Stimulated activated CD4-positive, alpha-beta T cell treated with anti-CD3 and anti-CD28 coated beads, Interleukin-2, amount 100 ng/mL, for 4 hours (primary cell): ENCODE measurements around the gene MZB1.
"Not testable (repeated sequence)": the region's sequence is repeated elsewhere in the genome, so short reads cannot be mapped to it uniquely, and the experiment has no call there.

Experiments used
- DNase-seq: peaks from one replicate; pipeline ENCODE4 v3.0.0-alpha.2; 2020; ENCODE audit warnings: low read depth

Gene MZB1

GRCh38 chr5:139391570-139392323 is 2.0 kb upstream of the MZB1 start:
- no peak for DNase-seq

DNA sequence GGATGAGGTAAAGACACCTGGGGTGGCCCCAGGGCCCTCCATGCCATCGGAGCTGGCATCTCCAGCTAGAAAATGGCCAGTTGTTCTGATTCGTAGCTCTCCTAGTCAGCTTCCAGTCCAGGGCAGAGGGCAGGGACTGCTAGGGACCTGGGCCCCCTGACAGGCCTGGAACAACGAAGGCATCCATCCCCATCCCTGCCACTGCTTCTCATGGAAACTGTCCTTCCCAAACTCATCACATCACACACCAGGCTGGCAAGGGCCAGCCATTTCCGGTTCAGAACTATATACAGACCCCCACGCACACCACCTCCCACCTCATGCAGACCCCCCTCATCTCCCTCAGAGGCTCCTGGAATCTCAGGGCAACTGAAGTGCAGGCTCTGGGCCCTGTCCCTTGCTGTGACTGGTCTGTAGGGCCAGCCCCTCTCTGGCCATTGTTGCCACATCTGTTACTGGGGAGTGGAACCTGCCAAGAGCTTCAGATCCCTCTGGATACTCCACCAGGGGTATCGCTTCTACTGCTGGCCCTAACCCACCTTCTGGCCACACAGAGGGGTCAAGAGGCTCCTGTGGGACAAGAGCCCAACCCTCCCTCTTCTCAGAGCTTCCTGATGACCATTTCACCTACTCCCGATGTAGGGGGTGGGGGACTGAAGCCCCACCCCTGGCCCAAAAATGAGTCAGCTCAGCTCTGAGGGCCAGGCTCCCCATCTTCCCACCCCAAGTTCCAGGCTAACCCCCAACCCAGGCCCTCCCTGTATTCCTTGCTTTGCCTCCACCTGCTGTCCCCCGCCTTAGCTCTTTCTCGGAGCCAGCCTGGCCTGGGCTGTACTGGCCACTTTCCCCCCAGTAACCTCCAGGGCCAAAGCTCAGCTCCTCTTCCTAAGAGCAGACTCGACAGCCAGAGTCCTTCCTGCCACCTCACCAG is 1.2 kb upstream of the MZB1 start:
- no peak for DNase-seq

- no peak for DNase-seq
Measured at GRCh38 chr5:139388198-139388821, 1.4 kb downstream of the MZB1 start.

- DNase-seq = no peak
Measured at GRCh38 chr5:139387611-139388197, 2.0 kb downstream of the MZB1 start.

- DNase-seq = not testable (repeated sequence)
Measured at GRCh38 chr5:139386956-139387355, 2.8 kb downstream of the MZB1 start.

- no peak for DNase-seq
Measured at GRCh38 chr5:139386050-139386438, 3.7 kb downstream of the MZB1 start.

- no peak for DNase-seq
Measured at GRCh38 chr5:139385061-139386049, 4.4 kb downstream of the MZB1 start.

- DNase-seq = no peak
Measured at GRCh38 chr5:139384591-139385051, 5.1 kb downstream of the MZB1 start.

DNA sequence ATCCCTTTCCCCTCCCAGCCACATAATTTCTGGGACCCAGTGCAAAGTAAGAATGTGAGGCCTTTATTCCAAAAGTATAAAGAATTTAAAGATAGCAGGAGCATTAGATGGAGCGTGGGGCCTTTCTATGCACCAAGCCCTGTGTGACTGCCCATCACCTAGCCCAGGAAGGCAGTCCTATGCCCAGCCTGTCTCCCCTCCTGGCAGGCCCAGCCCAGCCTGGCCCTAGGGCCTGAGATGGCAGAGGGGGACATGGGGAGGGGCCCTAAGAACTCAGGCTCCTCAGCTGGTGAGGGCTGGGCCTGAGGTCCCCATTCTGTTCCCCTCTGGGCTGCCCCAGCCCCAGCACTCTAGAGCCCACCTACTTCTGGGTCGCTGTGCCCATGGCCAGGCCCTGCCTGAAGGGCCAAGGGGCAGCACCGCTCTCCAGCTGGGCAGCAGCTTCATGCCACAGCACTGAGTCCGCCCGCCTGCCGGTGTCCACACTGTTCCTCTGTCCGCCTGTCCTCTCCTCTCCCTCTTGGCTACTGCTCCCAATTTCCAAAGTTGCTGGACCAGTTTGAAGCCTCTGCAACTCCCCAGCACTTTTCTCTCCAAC is 5.6 kb downstream of the MZB1 start:
- no peak for DNase-seq

DNA sequence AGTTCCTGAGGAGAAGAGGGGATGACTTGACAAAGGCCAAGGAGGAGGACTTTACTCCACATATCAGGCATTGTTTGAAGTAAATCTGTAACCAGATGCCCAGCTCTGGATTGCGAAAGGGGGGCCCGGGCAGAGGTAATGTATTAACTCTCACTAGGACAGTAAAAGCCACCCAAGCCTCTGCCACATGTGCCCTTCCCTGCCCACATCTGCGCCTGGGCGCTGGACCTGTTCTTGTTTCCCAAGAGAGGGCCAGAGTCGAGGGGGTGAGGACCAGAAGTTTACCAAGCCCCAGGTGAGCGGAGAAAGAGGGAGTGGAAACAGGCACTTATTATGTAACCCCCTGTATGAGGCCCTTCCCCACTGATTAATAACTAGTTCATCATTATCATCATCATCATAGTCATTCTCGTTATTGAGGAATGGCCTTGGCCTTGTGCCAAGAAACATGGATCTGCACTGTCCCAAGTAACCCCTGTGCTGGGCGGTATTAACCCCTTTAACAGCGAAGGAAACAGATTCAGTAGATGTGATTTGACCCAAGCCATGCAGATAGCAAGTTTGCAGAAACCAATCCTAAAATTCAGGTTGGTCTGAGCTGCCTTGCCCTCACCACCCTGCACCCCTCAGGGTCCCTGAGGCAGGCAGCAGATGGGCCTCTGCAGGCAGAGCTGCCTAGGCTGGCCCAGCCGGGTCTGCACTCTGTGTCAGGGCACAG is 6.3 kb downstream of the MZB1 start, which contains the start of gene SLC23A1:
SLC23A1 (minus strand) TSS at position 23 of the 718 bp plus-strand sequence. CDS start 44 bp downstream, outside the sequence.
- no peak for DNase-seq

GRCh38 chr5:139382807-139383206 is 6.9 kb downstream of the MZB1 start:
- no peak for DNase-seq

- no peak for DNase-seq
Measured at GRCh38 chr5:139381837-139382761, 7.6 kb downstream of the MZB1 start.

- DNase-seq = no peak
Measured at GRCh38 chr5:139379626-139380449, 9.9 kb downstream of the MZB1 start.

DNA sequence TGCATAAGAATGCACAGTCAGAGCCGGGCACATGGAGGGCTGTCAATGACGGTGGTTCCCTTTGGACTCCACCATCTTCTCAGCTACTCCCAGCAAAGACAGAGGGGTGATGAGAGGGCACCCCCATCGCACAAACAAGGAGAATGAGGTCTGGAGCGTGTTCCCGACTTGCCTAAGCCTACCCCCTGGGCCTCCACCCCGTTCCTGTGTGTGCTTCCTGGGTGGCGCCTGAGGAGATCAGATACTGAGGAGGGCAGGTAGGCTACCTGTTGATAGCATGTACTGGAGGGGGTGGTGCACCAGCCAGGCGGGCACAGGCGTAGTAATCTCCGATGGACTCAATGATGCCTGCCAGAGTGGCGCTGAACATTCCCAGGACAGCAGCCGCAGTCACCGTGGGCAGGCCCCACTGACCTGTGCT is 10.8 kb downstream of the MZB1 start:
- DNase-seq = no peak

DNA sequence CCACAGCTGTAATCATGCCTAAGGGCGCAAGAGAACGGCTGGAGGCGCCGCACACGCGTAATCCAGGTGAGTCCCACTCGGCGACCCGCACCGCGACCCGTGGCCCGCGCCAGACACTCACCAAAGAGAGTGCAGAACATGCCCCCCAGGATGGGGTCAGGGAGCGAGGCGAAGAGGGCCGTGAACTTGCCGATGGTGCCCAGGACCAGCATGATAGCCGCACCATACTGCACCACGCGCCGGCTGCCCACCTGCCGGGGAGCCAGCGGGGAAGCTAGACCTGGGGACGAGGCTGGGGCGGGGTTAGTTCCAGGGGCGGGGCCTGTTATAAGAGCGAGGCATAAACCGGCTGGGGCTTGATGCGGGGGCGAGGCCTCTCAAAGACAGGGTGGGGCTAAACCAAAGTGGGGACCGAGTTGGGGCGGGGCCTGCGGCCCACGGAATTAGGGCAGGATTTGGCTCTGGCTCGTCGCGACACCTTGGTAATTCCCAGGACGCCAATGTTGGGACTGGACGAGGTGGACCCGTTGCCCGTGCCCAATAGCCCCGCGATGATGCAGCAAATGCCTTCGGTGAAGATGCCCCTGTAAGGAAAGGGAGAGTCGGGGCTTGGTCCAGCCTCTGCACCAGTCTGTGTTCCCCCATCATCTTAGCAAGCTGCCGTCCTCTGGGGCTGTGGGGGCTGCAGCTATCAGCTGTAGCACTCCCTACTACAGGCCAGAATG is 11.4 kb downstream of the MZB1 start:
- no peak for DNase-seq

DNA sequence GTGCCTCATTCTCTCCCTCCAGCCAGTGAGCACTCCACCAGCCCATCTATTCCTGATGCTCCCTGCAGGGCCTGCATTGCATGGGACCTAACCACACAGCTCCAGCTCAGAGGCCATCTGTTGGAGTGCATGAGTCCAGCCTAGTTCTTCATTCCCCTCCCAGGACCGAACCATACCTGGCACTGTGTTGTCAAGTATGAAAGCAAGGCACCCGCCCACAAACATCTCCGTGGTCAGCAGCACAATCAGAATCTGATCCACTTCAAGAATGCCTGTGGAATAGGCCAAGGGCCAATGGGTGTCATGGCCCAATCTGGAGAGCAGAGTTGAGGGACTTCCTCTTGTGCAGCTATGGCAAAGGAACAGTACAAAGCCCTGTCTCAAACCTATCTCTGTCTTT is 12.5 kb downstream of the MZB1 start:
- no peak for DNase-seq

DNA sequence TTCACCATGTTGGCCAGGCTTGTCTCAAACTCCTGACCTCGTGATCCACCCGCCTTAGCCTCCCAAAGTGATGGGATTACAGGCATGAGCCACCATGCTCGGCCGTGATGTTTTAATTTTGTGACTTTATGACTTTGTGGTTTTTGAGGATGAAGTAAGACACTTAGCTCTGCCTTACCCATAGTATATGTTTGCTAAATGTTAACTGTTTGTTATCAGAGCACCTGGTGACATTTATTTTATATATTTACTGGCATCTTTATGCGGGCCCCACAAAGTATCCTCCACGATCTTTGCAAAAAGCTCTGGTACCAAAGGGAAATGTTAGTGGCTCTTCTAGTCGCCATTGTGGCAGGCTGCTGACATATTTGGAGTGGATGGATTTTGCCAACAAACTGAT is 13.3 kb downstream of the MZB1 start:
- DNase-seq = no peak
